IMR-90 (cell line): ENCODE results near the gene MLYCD.

Experiments
- CEBPB ChIP-seq: IDR thresholded peaks from 2 replicates; pipeline ENCODE4 v1.6.1; 2012; ENCODE audit warnings: low read depth, low read length, improper control_type of control experiment
- CTCF ChIP-seq: conservative IDR thresholded peaks from 2 replicates; pipeline ENCODE4 v1.5.1; 2012; ENCODE audit warnings: mild to moderate bottlenecking, low read depth, low read length, improper control_type of control experiment
- ELK1 ChIP-seq: fragments of 150-350 bp; IDR thresholded peaks from 2 replicates; pipeline ENCODE4 v1.6.1; 2016; ENCODE audit warnings: low read depth, mild to moderate bottlenecking, low read length, moderate library complexity, borderline replicate concordance
- MAFK ChIP-seq: IDR thresholded peaks from 2 replicates; pipeline ENCODE4 v1.6.1; 2012; ENCODE audit warnings: low read depth, low read length, improper control_type of control experiment
- POLR2A ChIP-seq: IDR thresholded peaks from 2 replicates; pipeline ENCODE4 v1.6.1; 2012; ENCODE audit warnings: mild to moderate bottlenecking, low read depth, low read length
- RAD21 ChIP-seq: IDR thresholded peaks from 2 replicates; pipeline ENCODE4 v1.6.1; 2012; ENCODE audit warnings: low read length, improper control_type of control experiment
- USF2 ChIP-seq: fragments of 150-350 bp; IDR thresholded peaks from 2 replicates; pipeline ENCODE4 v1.6.1; 2017; ENCODE audit warnings: mild to moderate bottlenecking, antibody characterized with exemption, low read length, low read depth

- TF ChIP-seq POLR2A (no peak), CEBPB (no peak), CTCF (no peak), MAFK (no peak), RAD21 (no peak), USF2 (no peak), ELK1 (no peak)
Observed at GRCh38 chr16:83966153-83966696, 67.3 kb downstream of the MLYCD start.
